Stomach (tissue), 9 donors: Measurements from ENCODE around the gene ESR1. TPM values are rescaled to one million over a fixed set of nuclear protein-coding genes. Genes with fewer than 3 reads are reported as not detected.

Source experiments
- DNase-seq, 2 donors: peaks; one replicate each; pipeline versions ENCODE4 v3.0.0 to v3.0.0-alpha.2; 2013 to 2019
- H3K27ac ChIP-seq, 5 donors: fragments of 200-600 bp in 4 of 5; sonication (generic) in 4 of 5; one replicate each; pipeline ENCODE4 v1.5.1; 2013 to 2019; ENCODE audit warnings: mild to moderate bottlenecking in 1 of 5, moderate library complexity in 1 of 5
- H3K27me3 ChIP-seq, 3 donors: fragments of 200-600 bp; sonication (generic); one replicate each; pipeline ENCODE4 v1.5.1; 2017 to 2019; ENCODE audit warnings: mixed run types in 1 of 3
- H3K36me3 ChIP-seq, 4 donors: fragments of 200-600 bp; sonication (generic); 1 replicate in 3 of 4; 2 replicates in 1 of 4; pipeline ENCODE4 v1.5.1; 2016 to 2019
- H3K4me1 ChIP-seq, 4 donors: fragments of 200-600 bp; sonication (generic); one replicate each; pipeline ENCODE4 v1.5.1; 2016 to 2019
- H3K4me3 ChIP-seq, 4 donors: fragments of 200-600 bp; sonication (generic) in 3 of 4; one replicate each; pipeline ENCODE4 v1.5.1; 2016 to 2019; ENCODE audit warnings: mild to moderate bottlenecking in 1 of 4
- H3K9me3 ChIP-seq, 4 donors: fragments of 200-600 bp; sonication (generic); one replicate each; pipeline ENCODE4 v1.5.1; 2016 to 2019
- CTCF ChIP-seq, 7 experiments: fragments of 450-650 bp in 4 of 7; fragments of 200-600 bp in 3 of 7; sonication (generic) in 3 of 7; IDR thresholded peaks; one replicate each; pipeline ENCODE4 v1.5.1; 2016 to 2019; ENCODE audit warnings: antibody characterized with exemption in 7 of 7, control low read depth in 2 of 7, mild to moderate bottlenecking in 1 of 7
- EP300 ChIP-seq: sonication (generic); formaldehyde crosslinking; IDR thresholded peaks from one replicate; pipeline ENCODE4 v1.6.1; 2017; ENCODE audit warnings: antibody characterized with exemption
- POLR2A ChIP-seq, 4 donors: fragments of 450-650 bp; IDR thresholded peaks; one replicate each; pipeline ENCODE4 v1.6.1; 2016; ENCODE audit warnings: antibody characterized with exemption in 4 of 4, control low read depth in 2 of 4, mild to moderate bottlenecking in 1 of 4, moderate library complexity in 1 of 4
- POLR2AphosphoS5 ChIP-seq, 3 donors: sonication (generic); formaldehyde crosslinking; IDR thresholded peaks; one replicate each; pipeline ENCODE4 v1.6.1; 2016; ENCODE audit warnings: antibody characterized with exemption in 3 of 3
- WGBS, 5 donors: extraction: QIAGEN DNeasy Blood & Tissue Kit in 3 of 5; methylation state at CpG; one replicate each; pipeline versions ENCODE4 v1.1.5 to v1.1.7; 2013 to 2018; 5-methylcytosine and 5-hydroxymethylcytosine counted together
- intact Hi-C: fragments of 100-400 bp; cut with DNase I; formaldehyde crosslinking; loops from one replicate; pipeline ENCODE4 v1.15.1; 2023; ENCODE audit warnings: low total_unique reads
- polyA plus RNA-seq, 3 donors: library from polyadenylated mRNA; stranded (reverse); fragments of 200-250 nt; gene quantifications; one replicate each; pipeline ENCODE4 v1.2.3, GENCODE V29; 2013
- total RNA-seq, 5 donors: library from RNA; depleted of rRNA; stranded (reverse); fragments of >200 nt; gene quantifications; one replicate each; pipeline versions ENCODE4 v1.1.0 to v1.2.3, GENCODE V29; 2014 to 2016
- donor health status: healthy with polysubstance abuse.
- donor health status: Bipolar disorder and iron deficiency.
- donor health status: healthy.

Gene ESR1
- total and polyA plus RNA-seq, 8 donors = 0.05 to 2.0 (median 1.8) TPM; not detected in 3

GRCh38 chr6:152089992-152090391, 282.5 kb downstream of the ESR1 start:
- no peak for DNase-seq
- no peaks in the 10 kb centered on the region for H3K27me3 ChIP-seq
- H3K27ac ChIP-seq = no peak overlapping the region
- no peaks in the 10 kb centered on the region for H3K9me3 ChIP-seq
- H3K36me3 ChIP-seq = no peaks in the 10 kb centered on the region
- no peaks in the 10 kb centered on the region for H3K4me1 ChIP-seq
- H3K4me3 ChIP-seq = no peak overlapping the region
- WGBS, 5 donors = 79 to 88% (median 87%) methylated on average over 7 of the region's 7 CpGs
- TF ChIP-seq CTCF (IDR thresholded peaks at IDR 0.05) = no peak
- no peak for TF ChIP-seq EP300
- no peak for TF ChIP-seq POLR2A (IDR thresholded peaks at IDR 0.05)
- TF ChIP-seq POLR2AphosphoS5 (IDR thresholded peaks at IDR 0.05) = no peak
- intact Hi-C loops = no loop called here

- WGBS, 5 donors = 59 to 82% (median 60%) methylated on average over 2 of the region's 2 CpGs
- Histone ChIP-seq H3K9me3 (no peaks in the 10 kb centered on the region), H3K36me3 (no peaks in the 10 kb centered on the region), H3K27me3 (no peaks in the 10 kb centered on the region), H3K4me3 (no peak overlapping the region), H3K27ac (no peak overlapping the region), H3K4me1 (no peaks in the 10 kb centered on the region)
- DNase-seq = no peak
- no peak for TF ChIP-seq POLR2A (IDR thresholded peaks at IDR 0.05)
- no peak for TF ChIP-seq CTCF (IDR thresholded peaks at IDR 0.05)
- TF ChIP-seq POLR2AphosphoS5 (IDR thresholded peaks at IDR 0.05) = no peak
- TF ChIP-seq EP300 = no peak
- intact Hi-C loops = no loop called here
These were observed 283.7 kb downstream of the ESR1 start for GRCh38 chr6:152091201-152091600.

- Histone ChIP-seq H3K4me3 (no peak overlapping the region), H3K36me3 (no peaks in the 10 kb centered on the region), H3K27me3 (no peaks in the 10 kb centered on the region), H3K4me1 (peaks cover 0 to 4% (median 0%) of the 10 kb centered on the region in 4 donors), H3K27ac (no peak overlapping the region), H3K9me3 (no peaks in the 10 kb centered on the region)
- no peak for DNase-seq
- no peak for TF ChIP-seq POLR2AphosphoS5 (IDR thresholded peaks at IDR 0.05)
- no peak for TF ChIP-seq EP300
- TF ChIP-seq CTCF (IDR thresholded peaks at IDR 0.05) = no peak
- TF ChIP-seq POLR2A (IDR thresholded peaks at IDR 0.05) = no peak
- intact Hi-C loops = no loop called here
- WGBS, 5 donors = 67 to 82% (median 72%) methylated on average over 4 of the region's 4 CpGs
These were observed 284.4 kb downstream of the ESR1 start for GRCh38 chr6:152091851-152092341.

- no peak for DNase-seq
- no peak overlapping the region for H3K27ac ChIP-seq
- no peaks in the 10 kb centered on the region for H3K27me3 ChIP-seq
- no peak for TF ChIP-seq CTCF (IDR thresholded peaks at IDR 0.05)
- no peak for TF ChIP-seq EP300
- TF ChIP-seq POLR2A (IDR thresholded peaks at IDR 0.05) = no peak
- no peak for TF ChIP-seq POLR2AphosphoS5 (IDR thresholded peaks at IDR 0.05)
- intact Hi-C loops = no loop called here
- no peaks in the 10 kb centered on the region for H3K9me3 ChIP-seq
- H3K4me3 ChIP-seq = no peak overlapping the region
- peaks cover 0 to 11% (median 0%) of the 10 kb centered on the region in 4 donors for H3K4me1 ChIP-seq
- H3K36me3 ChIP-seq = no peaks in the 10 kb centered on the region
- WGBS, 5 donors = 54 to 69% (median 60%) methylated on average over 6 of the region's 6 CpGs
These were observed 286.2 kb downstream of the ESR1 start for GRCh38 chr6:152093711-152094110.
